Trophoblast cell (in vitro differentiated cells and primary cell): Measurements from ENCODE around the gene COA6. TPM values are rescaled to one million over a fixed set of nuclear protein-coding genes. Genes with fewer than 3 reads are reported as not detected.
A peak's percentile ranks its signal among the peaks of the same experiment; 100 is the strongest.

Experiments used
- DNase-seq, 2 donors: peaks; one replicate each; pipeline ENCODE4 v3.0.0-alpha.2; 2016
- H2AFZ ChIP-seq: 2 replicates; pipeline ENCODE4 v1.6.1; 2013; ENCODE audit warnings: low read length, moderate library complexity, mild to moderate bottlenecking; ENCODE audit not compliant: insufficient read depth, poor library complexity
- H2AK5ac ChIP-seq: 2 replicates; pipeline ENCODE4 v1.6.1; 2013; ENCODE audit warnings: mild to moderate bottlenecking, low read length
- H2BK120ac ChIP-seq: 2 replicates; pipeline ENCODE4 v1.6.1; 2013; ENCODE audit warnings: low read length, mild to moderate bottlenecking, moderate library complexity; ENCODE audit not compliant: insufficient read depth, poor library complexity
- H2BK12ac ChIP-seq: 2 replicates; pipeline ENCODE4 v1.6.1; 2013; ENCODE audit warnings: mild to moderate bottlenecking, low read length, moderate library complexity
- H2BK5ac ChIP-seq: 2 replicates; pipeline ENCODE4 v1.6.1; 2013; ENCODE audit warnings: low read length, low read depth, moderate library complexity, mild to moderate bottlenecking; ENCODE audit not compliant: poor library complexity
- H3K14ac ChIP-seq: 2 replicates; pipeline ENCODE4 v1.6.1; 2013; ENCODE audit warnings: mild to moderate bottlenecking, low read length
- H3K18ac ChIP-seq: 2 replicates; pipeline ENCODE4 v1.6.1; 2013; ENCODE audit warnings: mild to moderate bottlenecking, low read length
- H3K23ac ChIP-seq: 2 replicates; pipeline ENCODE4 v1.6.1; 2013; ENCODE audit warnings: low read length
- H3K27ac ChIP-seq: 2 replicates; pipeline ENCODE4 v1.5.1; 2013; ENCODE audit warnings: low read depth, mild to moderate bottlenecking, inconsistent platforms, low read length, moderate library complexity
- H3K27me3 ChIP-seq: 2 replicates; pipeline ENCODE4 v1.6.1; 2013; ENCODE audit warnings: inconsistent platforms, mild to moderate bottlenecking, low read length, moderate library complexity; ENCODE audit not compliant: insufficient read depth
- H3K36me3 ChIP-seq, 2 experiments: 1 replicate in 1 of 2; 2 replicates in 1 of 2; pipeline ENCODE4 v1.6.1; 2013; ENCODE audit warnings: low read length in 2 of 2, mild to moderate bottlenecking in 2 of 2, moderate library complexity in 1 of 2; ENCODE audit not compliant: insufficient read depth in 2 of 2, control insufficient read depth in 1 of 2
- H3K4ac ChIP-seq: 2 replicates; pipeline ENCODE4 v1.6.1; 2013; ENCODE audit warnings: low read depth, mild to moderate bottlenecking, low read length, moderate library complexity
- H3K4me1 ChIP-seq, 2 experiments: 1 replicate in 1 of 2; 2 replicates in 1 of 2; pipeline ENCODE4 v1.6.1; 2013; ENCODE audit warnings: low read length in 2 of 2, mild to moderate bottlenecking in 2 of 2, moderate library complexity in 1 of 2; ENCODE audit not compliant: insufficient read depth in 2 of 2, control insufficient read depth in 1 of 2
- H3K4me2 ChIP-seq: 2 replicates; pipeline ENCODE4 v1.6.1; 2013; ENCODE audit warnings: inconsistent platforms, mild to moderate bottlenecking, low read length, moderate library complexity
- H3K4me3 ChIP-seq: 2 replicates; pipeline ENCODE4 v1.5.1; 2013; ENCODE audit warnings: mild to moderate bottlenecking, low read depth, low read length, inconsistent platforms
- H3K79me1 ChIP-seq: one replicate; pipeline ENCODE4 v1.6.1; 2013; ENCODE audit warnings: low read length
- H3K79me2 ChIP-seq: 2 replicates; pipeline ENCODE4 v1.6.1; 2013; ENCODE audit warnings: low read length, mild to moderate bottlenecking; ENCODE audit not compliant: control insufficient read depth, insufficient read depth, poor library complexity
- H3K9ac ChIP-seq: 2 replicates; pipeline ENCODE4 v1.6.1; 2013; ENCODE audit warnings: mild to moderate bottlenecking, low read length
- H3K9me3 ChIP-seq: 2 replicates; pipeline ENCODE4 v1.6.1; 2013; ENCODE audit warnings: low read depth, mild to moderate bottlenecking, control low read depth, inconsistent platforms, low read length; ENCODE audit not compliant: insufficient read depth
- H4K12ac ChIP-seq: 2 replicates; pipeline ENCODE4 v1.6.1; 2013; ENCODE audit warnings: low read depth, mild to moderate bottlenecking, low read length, moderate library complexity
- H4K8ac ChIP-seq: 2 replicates; pipeline ENCODE4 v1.6.1; 2013; ENCODE audit warnings: low read depth, mild to moderate bottlenecking, low read length, moderate library complexity
- H4K91ac ChIP-seq: one replicate; pipeline ENCODE4 v1.6.1; 2013; ENCODE audit warnings: low read depth, mild to moderate bottlenecking, low read length, moderate library complexity
- WGBS: extraction: QIAGEN DNeasy Blood & Tissue Kit; methylation state at CpG from one replicate; pipeline ENCODE4 v1.1.7; 2013; ENCODE audit warnings: missing lambda C conversion rate; ENCODE audit not compliant: insufficient read length, insufficient coverage; ENCODE audit errors: extremely low coverage; 5-methylcytosine and 5-hydroxymethylcytosine counted together
- polyA plus RNA-seq: library from polyadenylated mRNA; stranded (reverse); fragments of 200-250 nt; gene quantifications from 2 replicates; pipeline ENCODE4 v1.2.3, GENCODE V29; 2013

The COA6 gene, protein sequence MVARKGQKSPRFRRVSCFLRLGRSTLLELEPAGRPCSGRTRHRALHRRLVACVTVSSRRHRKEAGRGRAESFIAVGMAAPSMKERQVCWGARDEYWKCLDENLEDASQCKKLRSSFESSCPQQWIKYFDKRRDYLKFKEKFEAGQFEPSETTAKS
- polyA plus RNA-seq = 35.9 and 36.7 TPM in 2 replicates

DNA sequence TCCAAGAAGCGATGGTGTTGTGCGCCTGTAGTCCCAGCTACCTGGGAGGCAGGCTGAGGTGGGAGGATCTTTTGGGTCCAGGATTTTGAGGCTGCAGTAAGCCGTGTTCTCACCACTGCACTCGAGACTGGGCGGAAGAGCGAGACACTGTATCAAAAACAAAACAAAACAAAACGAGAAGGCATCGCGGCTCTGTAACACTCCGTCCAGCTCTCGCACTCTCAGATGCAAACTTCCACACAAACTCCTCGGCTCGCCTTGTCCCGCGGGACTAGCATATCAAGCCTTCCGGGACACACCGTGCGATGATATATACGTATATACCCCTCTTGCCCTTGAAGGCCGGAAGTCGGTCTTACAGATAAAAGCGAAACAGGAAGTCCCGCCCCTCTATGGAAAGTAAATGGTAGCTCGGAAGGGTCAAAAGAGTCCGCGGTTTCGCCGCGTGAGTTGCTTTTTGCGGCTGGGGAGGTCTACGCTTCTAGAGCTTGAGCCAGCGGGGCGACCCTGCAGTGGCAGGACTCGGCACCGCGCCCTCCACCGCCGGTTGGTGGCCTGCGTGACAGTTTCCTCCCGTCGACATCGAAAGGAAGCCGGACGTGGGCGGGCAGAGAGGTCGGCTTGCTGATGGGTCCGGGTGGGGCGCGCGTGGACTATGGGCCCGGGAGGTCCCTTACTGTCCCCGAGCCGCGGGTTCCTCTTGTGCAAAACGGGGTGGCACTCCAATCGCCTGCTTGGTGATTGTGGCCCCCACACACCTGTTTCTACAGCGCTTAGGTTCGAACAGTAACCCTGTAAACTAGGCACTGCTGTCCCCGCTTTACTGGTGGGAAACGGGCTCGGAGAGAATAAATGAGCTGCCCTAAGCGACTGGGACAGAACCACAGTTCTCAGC is at the start of gene COA6:
Gene COA6 (plus strand): TSS at position 393 of the 895 bp plus-strand sequence. CDS start 11 bp downstream, at position 404.
- peaks cover 10% of the 10 kb centered on the region for H3K79me1 ChIP-seq
- peaks cover 12 to 18% of the 10 kb centered on the region in 2 experiments for H3K36me3 ChIP-seq
- H4K91ac ChIP-seq = peak within 1 kb of the TSS; percentile 97
- H4K12ac ChIP-seq = peak within 1 kb of the TSS; percentile 90
- no peak within 1 kb of the TSS for H2BK12ac ChIP-seq
- H4K8ac ChIP-seq = peak within 1 kb of the TSS; percentile 98
- H2AK5ac ChIP-seq = no peak within 1 kb of the TSS
- peak within 1 kb of the TSS; percentile 91 for H3K4ac ChIP-seq
- H3K9me3 ChIP-seq = no peaks in the 10 kb centered on the region
- H2AFZ ChIP-seq = peak within 1 kb of the TSS; percentile 95
- peak within 1 kb of the TSS; percentile 95 for H3K14ac ChIP-seq
- peak within 1 kb of the TSS; percentile 78 for H3K4me2 ChIP-seq
- no CpG with 5 or more reads among the region's 62 CpGs for WGBS
- peaks cover 8% of the 10 kb centered on the region for H3K79me2 ChIP-seq
- H3K4me1 ChIP-seq = peaks cover 0 to 4% of the 10 kb centered on the region in 2 experiments
- peak within 1 kb of the TSS; percentile 92 for H3K27ac ChIP-seq
- DNase-seq = peak; percentile 87 to 97
- peak within 1 kb of the TSS; percentile 98 for H3K18ac ChIP-seq
- H2BK5ac ChIP-seq = peak within 1 kb of the TSS; percentile 96
- H2BK120ac ChIP-seq = peak within 1 kb of the TSS; percentile 92
- H3K9ac ChIP-seq = peak within 1 kb of the TSS; percentile 96
- H3K23ac ChIP-seq = no peak within 1 kb of the TSS
- peak within 1 kb of the TSS; percentile 94 for H3K4me3 ChIP-seq
- no peaks in the 10 kb centered on the region for H3K27me3 ChIP-seq

DNA sequence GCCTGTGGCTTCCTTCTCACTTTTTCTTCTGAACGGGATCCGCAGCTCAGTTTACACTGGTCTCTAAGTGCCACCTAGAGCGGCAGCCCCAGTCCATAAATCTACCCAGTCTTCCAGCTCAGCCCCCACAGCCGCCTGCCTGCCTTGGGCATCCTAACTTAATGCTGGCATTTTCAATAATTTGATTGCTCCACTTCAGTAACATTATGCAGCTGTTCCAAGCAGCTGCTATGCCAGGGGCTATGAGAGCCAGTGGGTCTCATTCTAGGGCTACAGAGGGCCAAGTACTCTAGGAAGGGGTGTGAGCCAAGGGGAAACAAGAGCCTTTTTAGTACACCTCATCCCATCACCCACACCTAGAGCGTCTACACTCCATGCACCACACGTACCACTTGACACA is 48.4 kb upstream of the COA6 start:
- Histone ChIP-seq H3K79me1 (no peaks in the 10 kb centered on the region), H2BK5ac (no peak overlapping the region), H3K4me2 (no peak overlapping the region), H3K18ac (no peak overlapping the region), H3K27me3 (no peaks in the 10 kb centered on the region), H3K27ac (no peak overlapping the region), H3K4me3 (no peak overlapping the region), H3K4ac (no peak overlapping the region), H4K91ac (no peak overlapping the region), H3K36me3 (no peaks in the 10 kb centered on the region), H3K14ac (no peak overlapping the region), H3K4me1 (no peaks in the 10 kb centered on the region), H3K79me2 (no peaks in the 10 kb centered on the region), H2BK120ac (no peak overlapping the region), H2AFZ (no peak overlapping the region), H3K23ac (no peak overlapping the region), H3K9ac (no peak overlapping the region), H2BK12ac (no peak overlapping the region), H3K9me3 (no peaks in the 10 kb centered on the region), H2AK5ac (no peak overlapping the region), H4K12ac (no peak overlapping the region), H4K8ac (no peak overlapping the region)
- no CpG with 5 or more reads among the region's 6 CpGs for WGBS
- no peak for DNase-seq

DNA sequence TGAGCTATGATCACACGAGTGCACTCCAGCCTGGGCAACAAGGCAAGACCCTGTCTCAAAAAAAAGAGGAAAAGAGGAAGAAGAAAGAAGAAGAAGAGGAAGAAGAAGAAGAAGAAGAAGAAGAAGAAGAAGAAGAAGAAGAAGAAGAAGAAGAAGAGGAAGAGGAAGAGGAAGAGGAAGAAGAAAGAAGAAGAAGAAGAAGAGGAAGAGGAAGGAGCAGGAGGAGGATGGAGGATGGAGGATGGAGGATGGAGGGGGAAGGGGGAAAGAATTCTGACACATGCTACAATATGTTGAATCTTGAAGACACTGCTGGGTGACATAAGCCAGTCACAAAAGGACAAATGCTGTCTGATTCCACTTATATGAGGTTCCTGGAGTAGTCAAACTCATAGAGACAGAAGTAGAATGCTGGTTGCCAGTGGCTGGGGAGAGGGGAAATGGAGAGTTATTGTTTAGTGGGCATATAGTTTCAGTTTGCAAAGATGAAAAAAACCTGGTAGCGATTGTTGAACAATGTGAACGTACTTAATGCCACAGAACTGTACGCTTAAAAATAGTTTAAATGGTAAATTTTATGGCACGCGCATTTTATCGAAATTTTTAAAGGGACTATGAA is 47.3 kb upstream of the COA6 start:
- H2BK5ac ChIP-seq = no peak overlapping the region
- WGBS = 100% methylated on average over 3 of the region's 7 CpGs

DNA sequence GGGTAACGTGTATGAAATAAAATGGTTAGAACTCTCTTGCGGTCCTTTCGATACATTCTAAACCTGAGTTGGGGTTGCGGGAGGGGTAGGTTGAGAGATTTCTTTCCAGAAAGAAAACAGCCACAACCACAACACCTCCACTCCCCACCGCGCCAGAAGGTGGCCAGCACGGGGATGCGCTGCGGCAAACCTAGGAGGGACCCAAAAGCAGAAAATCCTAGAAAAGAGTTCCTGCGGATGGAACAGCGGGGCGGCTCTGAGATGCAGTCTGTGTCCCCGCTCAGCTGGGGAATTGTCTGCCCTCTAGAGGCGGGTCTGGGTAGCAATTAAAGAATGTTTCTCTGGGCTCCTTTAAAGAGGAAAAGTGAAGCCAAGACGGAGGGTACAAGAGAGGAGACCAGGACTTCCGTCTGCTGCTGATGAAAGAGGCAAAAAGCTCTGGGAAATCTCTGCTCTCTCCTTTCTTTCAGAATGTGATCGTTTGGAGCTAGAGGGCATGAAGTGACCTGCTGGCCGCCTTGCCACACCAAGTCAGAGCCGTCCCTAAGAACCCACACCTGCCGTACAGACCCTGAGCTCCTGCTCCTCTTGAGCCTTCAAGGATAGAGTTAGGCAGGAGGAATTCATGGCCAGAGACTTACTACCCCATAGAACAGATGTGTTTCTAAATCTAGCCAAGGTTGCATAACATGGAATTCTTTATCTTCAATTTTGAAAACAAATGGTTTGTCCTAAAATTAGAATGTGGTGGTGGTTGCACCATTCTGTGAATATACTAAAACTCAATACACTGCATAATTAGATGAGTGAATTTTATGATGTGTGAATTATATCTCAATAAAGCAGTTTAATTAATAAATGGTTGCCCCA is 46.5 kb upstream of the COA6 start:
- Histone ChIP-seq H2BK120ac (no peak overlapping the region), H3K4me2 (no peak overlapping the region), H2AFZ (no peak overlapping the region), H4K91ac (no peak overlapping the region), H3K79me2 (no peaks in the 10 kb centered on the region), H3K4ac (no peak overlapping the region), H4K8ac (no peak overlapping the region), H2BK12ac (no peak overlapping the region), H4K12ac (no peak overlapping the region), H3K18ac (no peak overlapping the region), H2BK5ac (no peak overlapping the region), H3K27ac (no peak overlapping the region), H3K9ac (no peak overlapping the region), H3K23ac (no peak overlapping the region), H2AK5ac (no peak overlapping the region), H3K79me1 (no peaks in the 10 kb centered on the region), H3K9me3 (no peaks in the 10 kb centered on the region), H3K27me3 (no peaks in the 10 kb centered on the region), H3K4me3 (no peak overlapping the region), H3K36me3 (no peaks in the 10 kb centered on the region), H3K14ac (no peak overlapping the region), H3K4me1 (no peaks in the 10 kb centered on the region)
- peak; percentile 55 to 86 for DNase-seq
- 100% methylated on average over 1 of the region's 20 CpGs for WGBS

More for the DNA sequence above, 47.3 kb upstream of the COA6 start:
- no peak overlapping the region for H3K27ac ChIP-seq
- no peaks in the 10 kb centered on the region for H3K79me1 ChIP-seq
- no peak overlapping the region for H2BK120ac ChIP-seq
- H4K12ac ChIP-seq = no peak overlapping the region
- H3K79me2 ChIP-seq = no peaks in the 10 kb centered on the region
- no peak overlapping the region for H2AK5ac ChIP-seq
- H4K8ac ChIP-seq = no peak overlapping the region
- no peak overlapping the region for H3K4me2 ChIP-seq
- no peak overlapping the region for H3K9ac ChIP-seq
- no peak for DNase-seq
- H3K4me3 ChIP-seq = no peak overlapping the region
- H3K27me3 ChIP-seq = no peaks in the 10 kb centered on the region
- H3K14ac ChIP-seq = no peak overlapping the region
- no peak overlapping the region for H3K18ac ChIP-seq
- no peak overlapping the region for H2AFZ ChIP-seq
- H3K4me1 ChIP-seq = no peaks in the 10 kb centered on the region
- H2BK12ac ChIP-seq = no peak overlapping the region
- no peaks in the 10 kb centered on the region for H3K36me3 ChIP-seq
- H3K9me3 ChIP-seq = no peaks in the 10 kb centered on the region
- H4K91ac ChIP-seq = no peak overlapping the region
- H3K4ac ChIP-seq = no peak overlapping the region
- no peak overlapping the region for H3K23ac ChIP-seq
